Neural progenitor cell (in vitro differentiated cells): ENCODE data around the gene TMC4.

ENCODE experiments used
- EZH2 ChIP-seq: fragments of 200-600 bp; sonication (generic); IDR thresholded peaks from 2 replicates; pipeline ENCODE4 v1.6.1; 2017; ENCODE audit warnings: antibody characterized with exemption, mild to moderate bottlenecking, moderate library complexity
- TF ChIP-seq, protein P1 (sequence below): fragments of 200-600 bp; sonication (generic); IDR thresholded peaks from 2 replicates; pipeline ENCODE4 v1.5.1; 2017; ENCODE audit warnings: antibody characterized with exemption, mild to moderate bottlenecking

DNA sequence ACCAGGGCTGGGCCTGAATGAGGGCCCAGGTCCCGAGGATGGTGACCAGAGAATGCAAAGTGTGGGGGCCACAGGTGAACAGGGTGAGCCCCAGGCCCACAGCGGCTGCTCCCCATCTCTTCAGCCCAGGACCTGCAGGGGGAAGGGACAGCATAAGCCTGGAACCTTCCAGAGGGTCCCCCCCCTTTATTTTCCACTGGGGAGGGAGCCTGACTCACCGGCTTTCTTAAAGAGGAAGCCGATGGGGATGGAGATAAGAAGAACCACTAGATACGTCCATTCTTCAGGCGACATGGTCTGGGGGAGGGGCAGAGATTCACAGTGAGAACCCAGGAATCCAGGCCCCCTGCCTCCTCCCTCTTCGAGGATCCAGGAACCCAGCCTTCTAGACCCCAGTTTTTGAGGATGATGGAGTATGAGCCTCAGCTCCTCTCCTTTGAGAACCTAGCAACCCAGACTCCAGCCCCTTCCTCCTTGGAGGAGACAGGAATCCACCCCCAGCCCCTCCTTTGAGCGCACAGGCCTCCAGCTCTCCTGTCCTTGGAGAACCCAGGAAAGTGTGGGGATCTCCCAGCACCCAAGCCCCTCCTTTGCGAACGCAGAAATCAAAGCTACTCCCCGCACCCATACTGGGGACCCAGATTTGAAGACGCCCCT is 15.4 kb upstream of the TMC4 start:
- no peak for TF ChIP-seq EZH2
- TF ChIP-seq, protein P1, sequence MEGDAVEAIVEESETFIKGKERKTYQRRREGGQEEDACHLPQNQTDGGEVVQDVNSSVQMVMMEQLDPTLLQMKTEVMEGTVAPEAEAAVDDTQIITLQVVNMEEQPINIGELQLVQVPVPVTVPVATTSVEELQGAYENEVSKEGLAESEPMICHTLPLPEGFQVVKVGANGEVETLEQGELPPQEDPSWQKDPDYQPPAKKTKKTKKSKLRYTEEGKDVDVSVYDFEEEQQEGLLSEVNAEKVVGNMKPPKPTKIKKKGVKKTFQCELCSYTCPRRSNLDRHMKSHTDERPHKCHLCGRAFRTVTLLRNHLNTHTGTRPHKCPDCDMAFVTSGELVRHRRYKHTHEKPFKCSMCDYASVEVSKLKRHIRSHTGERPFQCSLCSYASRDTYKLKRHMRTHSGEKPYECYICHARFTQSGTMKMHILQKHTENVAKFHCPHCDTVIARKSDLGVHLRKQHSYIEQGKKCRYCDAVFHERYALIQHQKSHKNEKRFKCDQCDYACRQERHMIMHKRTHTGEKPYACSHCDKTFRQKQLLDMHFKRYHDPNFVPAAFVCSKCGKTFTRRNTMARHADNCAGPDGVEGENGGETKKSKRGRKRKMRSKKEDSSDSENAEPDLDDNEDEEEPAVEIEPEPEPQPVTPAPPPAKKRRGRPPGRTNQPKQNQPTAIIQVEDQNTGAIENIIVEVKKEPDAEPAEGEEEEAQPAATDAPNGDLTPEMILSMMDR: no peak
